ENCODE results near the gene GALNS.

DNA sequence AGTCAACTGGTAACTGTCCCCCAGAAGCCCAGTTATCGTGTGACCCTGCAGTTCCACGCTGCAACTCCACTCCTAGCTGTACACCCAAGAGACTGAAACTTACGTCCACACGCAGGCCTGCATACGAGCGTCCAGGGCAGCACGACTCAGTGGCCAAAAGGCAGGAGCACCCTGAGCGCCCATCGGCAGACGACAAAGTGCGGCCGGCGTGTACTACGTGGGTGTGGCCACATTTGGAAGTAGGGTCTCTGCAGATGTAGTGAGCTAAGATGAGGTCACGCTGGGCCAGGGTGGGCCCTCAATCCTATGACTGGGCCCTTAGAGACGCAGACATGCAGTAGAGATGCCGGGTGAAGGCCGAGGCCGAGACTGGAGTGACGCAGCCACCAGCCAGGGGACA, 13.5 kb downstream of the GALNS start:
- TF ChIP-seq, protein P1, sequence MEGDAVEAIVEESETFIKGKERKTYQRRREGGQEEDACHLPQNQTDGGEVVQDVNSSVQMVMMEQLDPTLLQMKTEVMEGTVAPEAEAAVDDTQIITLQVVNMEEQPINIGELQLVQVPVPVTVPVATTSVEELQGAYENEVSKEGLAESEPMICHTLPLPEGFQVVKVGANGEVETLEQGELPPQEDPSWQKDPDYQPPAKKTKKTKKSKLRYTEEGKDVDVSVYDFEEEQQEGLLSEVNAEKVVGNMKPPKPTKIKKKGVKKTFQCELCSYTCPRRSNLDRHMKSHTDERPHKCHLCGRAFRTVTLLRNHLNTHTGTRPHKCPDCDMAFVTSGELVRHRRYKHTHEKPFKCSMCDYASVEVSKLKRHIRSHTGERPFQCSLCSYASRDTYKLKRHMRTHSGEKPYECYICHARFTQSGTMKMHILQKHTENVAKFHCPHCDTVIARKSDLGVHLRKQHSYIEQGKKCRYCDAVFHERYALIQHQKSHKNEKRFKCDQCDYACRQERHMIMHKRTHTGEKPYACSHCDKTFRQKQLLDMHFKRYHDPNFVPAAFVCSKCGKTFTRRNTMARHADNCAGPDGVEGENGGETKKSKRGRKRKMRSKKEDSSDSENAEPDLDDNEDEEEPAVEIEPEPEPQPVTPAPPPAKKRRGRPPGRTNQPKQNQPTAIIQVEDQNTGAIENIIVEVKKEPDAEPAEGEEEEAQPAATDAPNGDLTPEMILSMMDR (IDR thresholded peaks at IDR 0.05) = no peak
- TF ChIP-seq POLR2AphosphoS5 (IDR thresholded peaks at IDR 0.05) (no peak), POLR2A (IDR thresholded peaks at IDR 0.05) (no peak)
